Measurements from ENCODE around the gene BHLHE41. TPM values are rescaled to one million over a fixed set of nuclear protein-coding genes. Genes with fewer than 3 reads are reported as not detected.

Gene BHLHE41
- total and polyA plus RNA-seq, 9 of the 15 experiments (the other 6 are each of a cell fraction or from before 2014, with no cell fraction given): not detected

DNA sequence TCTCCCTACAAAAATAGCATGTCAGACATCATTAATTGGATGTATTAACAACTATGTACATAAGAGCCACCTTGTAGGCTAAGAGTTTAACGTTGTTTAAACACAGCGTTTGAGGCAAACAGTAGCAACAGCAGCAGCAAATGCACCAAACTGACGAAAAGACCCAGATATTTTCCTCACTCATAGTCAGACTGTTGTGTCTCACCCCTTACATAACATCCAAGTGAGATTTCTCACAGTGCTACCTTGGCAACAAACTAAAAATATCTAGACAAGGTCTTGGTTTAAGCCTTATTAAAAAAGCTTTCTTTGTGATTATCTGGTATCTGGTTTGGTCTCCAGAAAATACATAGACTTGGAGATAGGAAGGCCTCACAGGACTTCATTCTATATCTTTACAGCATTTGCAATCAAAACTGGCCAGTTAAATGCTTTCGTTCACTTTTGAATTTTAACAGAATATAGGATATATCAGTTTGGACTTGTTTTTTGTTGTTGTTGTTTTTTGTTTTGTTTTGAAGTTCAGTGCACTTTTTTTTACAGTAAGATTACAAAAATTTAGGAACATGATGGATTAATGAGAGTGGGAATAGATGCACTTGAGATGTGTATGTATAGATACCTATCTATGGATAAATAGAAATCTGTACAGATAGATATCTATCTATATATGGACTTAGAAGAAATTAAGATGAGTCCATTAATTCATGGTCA lies 4.1 kb downstream of the BHLHE41 start (continued):
- TF ChIP-seq, protein P1, sequence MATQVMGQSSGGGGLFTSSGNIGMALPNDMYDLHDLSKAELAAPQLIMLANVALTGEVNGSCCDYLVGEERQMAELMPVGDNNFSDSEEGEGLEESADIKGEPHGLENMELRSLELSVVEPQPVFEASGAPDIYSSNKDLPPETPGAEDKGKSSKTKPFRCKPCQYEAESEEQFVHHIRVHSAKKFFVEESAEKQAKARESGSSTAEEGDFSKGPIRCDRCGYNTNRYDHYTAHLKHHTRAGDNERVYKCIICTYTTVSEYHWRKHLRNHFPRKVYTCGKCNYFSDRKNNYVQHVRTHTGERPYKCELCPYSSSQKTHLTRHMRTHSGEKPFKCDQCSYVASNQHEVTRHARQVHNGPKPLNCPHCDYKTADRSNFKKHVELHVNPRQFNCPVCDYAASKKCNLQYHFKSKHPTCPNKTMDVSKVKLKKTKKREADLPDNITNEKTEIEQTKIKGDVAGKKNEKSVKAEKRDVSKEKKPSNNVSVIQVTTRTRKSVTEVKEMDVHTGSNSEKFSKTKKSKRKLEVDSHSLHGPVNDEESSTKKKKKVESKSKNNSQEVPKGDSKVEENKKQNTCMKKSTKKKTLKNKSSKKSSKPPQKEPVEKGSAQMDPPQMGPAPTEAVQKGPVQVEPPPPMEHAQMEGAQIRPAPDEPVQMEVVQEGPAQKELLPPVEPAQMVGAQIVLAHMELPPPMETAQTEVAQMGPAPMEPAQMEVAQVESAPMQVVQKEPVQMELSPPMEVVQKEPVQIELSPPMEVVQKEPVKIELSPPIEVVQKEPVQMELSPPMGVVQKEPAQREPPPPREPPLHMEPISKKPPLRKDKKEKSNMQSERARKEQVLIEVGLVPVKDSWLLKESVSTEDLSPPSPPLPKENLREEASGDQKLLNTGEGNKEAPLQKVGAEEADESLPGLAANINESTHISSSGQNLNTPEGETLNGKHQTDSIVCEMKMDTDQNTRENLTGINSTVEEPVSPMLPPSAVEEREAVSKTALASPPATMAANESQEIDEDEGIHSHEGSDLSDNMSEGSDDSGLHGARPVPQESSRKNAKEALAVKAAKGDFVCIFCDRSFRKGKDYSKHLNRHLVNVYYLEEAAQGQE (IDR thresholded peaks at IDR 0.05; ENCODE audit: borderline replicate concordance): no peak
- TF ChIP-seq, protein P1 (CRISPR knock-in tag; IDR thresholded peaks at IDR 0.05; ENCODE audit: low read depth): no peak
- TF ChIP-seq ZBED1 (IDR thresholded peaks at IDR 0.05) (no peak), HNRNPL (IDR thresholded peaks at IDR 0.05; ENCODE audit: low read depth, low read length) (no peak), TBP (optimal IDR thresholded peaks at IDR 0.05; ENCODE audit: low read depth, low read length) (no peak), HNRNPLL (IDR thresholded peaks at IDR 0.05; ENCODE audit: low read depth, low read length, poor library complexity, severe bottlenecking) (no peak), BRD4 (IDR thresholded peaks at IDR 0.05) (no peak)
- TF ChIP-seq, protein P2, sequence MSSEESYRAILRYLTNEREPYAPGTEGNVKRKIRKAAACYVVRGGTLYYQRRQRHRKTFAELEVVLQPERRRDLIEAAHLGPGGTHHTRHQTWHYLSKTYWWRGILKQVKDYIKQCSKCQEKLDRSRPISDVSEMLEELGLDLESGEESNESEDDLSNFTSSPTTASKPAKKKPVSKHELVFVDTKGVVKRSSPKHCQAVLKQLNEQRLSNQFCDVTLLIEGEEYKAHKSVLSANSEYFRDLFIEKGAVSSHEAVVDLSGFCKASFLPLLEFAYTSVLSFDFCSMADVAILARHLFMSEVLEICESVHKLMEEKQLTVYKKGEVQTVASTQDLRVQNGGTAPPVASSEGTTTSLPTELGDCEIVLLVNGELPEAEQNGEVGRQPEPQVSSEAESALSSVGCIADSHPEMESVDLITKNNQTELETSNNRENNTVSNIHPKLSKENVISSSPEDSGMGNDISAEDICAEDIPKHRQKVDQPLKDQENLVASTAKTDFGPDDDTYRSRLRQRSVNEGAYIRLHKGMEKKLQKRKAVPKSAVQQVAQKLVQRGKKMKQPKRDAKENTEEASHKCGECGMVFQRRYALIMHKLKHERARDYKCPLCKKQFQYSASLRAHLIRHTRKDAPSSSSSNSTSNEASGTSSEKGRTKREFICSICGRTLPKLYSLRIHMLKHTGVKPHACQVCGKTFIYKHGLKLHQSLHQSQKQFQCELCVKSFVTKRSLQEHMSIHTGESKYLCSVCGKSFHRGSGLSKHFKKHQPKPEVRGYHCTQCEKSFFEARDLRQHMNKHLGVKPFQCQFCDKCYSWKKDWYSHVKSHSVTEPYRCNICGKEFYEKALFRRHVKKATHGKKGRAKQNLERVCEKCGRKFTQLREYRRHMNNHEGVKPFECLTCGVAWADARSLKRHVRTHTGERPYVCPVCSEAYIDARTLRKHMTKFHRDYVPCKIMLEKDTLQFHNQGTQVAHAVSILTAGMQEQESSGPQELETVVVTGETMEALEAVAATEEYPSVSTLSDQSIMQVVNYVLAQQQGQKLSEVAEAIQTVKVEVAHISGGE (CRISPR knock-in tag; IDR thresholded peaks at IDR 0.05): no peak

Data from K562 (cell line).